ENCODE data around the gene MIDN.
A peak's percentile ranks its signal among the peaks of the same experiment; 100 is the strongest.
"Not testable (repeated sequence)": the region's sequence is repeated elsewhere in the genome, so short reads cannot be mapped to it uniquely, and the experiment has no call there.

Gene MIDN

DNA sequence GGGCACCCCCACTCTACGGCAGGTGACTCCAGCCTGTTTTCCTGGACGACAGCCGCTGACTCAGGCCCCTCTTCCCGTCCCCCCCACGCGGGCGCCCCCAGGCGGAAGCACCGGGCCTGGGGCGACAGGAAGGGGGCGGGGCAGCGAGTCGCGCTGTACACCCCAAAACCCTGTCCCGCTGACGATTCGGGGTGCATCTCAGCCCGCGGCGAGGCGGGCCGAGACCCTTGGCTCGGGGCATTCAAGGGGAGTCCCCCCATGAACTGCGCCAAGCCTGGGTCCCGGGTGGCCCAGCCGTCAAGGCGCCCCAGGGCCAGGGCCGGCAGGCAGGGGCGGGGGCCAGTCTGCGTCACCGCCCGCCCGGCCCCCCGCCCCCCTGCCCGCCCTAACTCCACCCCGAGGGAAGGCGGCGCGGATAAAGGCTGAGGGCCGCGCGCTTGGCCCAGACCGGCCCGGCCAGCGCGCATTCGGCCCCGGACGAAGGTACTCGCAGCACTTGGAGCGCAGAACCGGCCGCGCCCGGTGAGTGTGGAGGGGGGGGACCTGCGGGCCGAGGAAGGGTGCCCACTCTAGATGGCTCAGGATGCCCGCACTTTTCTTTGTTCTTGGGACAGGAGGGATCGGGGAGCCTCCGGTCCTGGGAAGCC is at the start of gene MIDN:
MIDN (plus strand) TSS at position 445 of the 647 bp plus-strand sequence. CDS start 1,714 bp downstream, outside the sequence.
- peak; percentile 89 for DNase-seq

DNA sequence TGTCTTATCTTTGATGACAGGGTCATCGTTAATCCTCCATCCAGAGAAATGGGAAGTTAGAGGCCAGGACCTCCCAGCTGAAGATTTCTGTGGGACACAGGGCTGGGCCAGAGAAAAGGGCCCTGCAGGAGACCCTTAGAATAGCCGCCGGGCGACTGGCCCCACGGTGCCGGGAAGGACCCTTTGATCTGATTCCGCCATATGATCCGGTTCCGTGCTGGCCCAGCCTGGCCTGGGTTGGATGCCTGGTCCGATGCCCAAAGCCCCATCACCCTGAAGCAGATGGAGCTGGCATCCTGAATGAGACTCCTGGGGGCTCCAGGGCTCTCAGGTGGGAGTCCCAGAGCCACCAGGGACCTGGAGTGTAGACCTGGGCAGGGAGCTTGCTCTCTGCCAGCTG is 48.9 kb upstream of the MIDN start:
- DNase-seq, result no peak

DNA sequence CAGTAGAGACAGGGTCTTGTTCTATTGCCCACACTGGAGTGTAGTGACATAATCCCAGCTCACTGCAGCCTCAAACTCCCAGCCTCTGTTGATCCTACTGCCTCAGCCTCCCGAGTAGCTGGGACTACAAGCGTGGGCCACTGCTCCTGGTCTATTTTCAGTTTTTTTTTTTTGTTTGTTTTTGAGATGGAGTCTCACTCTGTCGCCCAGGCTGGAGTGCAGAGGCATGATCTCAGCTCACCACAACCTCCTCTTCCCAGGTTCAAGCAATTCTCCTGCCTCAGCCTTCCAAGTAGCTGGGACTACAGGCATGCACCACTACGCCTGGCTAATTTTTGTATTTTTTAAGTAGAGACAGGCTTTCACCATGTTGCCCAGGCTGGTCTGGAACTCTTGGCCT is 47.8 kb upstream of the MIDN start:
- DNase-seq, result not testable (repeated sequence)

DNA sequence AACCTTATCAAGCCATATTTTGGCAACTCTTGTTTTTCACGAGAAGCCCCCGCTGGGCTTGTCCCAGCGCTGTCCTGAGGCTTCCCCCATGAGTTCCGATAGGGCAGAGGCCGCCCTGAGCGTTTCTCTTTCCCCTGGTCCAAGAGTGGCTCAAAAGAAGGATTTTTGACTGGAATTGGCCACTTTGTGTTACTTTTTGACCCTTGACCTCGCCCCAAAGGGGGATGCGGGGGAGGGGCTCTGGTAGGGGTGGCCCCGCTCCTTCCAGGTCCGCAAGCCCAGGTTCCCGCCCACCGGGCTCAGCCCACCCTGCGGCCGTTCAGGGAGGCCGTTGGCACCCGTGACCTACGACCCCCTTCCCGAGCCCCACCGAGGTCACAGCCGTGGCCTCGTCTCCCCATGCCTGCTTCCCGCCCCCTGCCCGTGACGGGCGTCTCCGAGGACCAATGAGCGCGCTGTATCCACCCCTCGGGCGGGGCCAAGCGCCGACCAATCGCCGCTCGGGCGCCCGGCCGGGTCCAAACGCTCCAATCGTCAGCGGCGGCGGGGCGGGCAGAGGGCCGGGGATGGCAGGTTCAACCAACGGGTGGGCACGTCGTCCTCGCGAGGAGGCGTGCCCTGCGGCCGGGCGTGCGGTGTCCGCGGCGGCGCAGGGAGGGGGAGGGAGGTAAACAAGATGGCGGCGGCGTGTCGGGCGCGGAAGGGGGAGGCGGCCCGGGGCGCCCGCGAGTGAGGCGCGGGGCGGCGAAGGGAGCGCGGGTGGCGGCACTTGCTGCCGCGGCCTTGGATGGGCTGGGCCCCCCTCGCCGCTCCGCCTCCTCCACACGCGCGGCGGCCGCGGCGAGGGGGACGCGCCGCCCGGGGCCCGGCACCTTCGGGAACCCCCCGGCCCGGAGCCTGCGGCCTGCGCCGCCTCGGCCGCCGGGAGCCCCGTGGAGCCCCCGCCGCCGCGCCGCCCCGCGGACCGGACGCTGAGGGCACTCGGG is 43.0 kb upstream of the MIDN start, which contains the start of gene STK11:
STK11 (plus strand) TSS at position 665 of the 986 bp plus-strand sequence. CDS start 1,136 bp downstream, outside the sequence.
- DNase-seq, result peak; percentile 98

DNA sequence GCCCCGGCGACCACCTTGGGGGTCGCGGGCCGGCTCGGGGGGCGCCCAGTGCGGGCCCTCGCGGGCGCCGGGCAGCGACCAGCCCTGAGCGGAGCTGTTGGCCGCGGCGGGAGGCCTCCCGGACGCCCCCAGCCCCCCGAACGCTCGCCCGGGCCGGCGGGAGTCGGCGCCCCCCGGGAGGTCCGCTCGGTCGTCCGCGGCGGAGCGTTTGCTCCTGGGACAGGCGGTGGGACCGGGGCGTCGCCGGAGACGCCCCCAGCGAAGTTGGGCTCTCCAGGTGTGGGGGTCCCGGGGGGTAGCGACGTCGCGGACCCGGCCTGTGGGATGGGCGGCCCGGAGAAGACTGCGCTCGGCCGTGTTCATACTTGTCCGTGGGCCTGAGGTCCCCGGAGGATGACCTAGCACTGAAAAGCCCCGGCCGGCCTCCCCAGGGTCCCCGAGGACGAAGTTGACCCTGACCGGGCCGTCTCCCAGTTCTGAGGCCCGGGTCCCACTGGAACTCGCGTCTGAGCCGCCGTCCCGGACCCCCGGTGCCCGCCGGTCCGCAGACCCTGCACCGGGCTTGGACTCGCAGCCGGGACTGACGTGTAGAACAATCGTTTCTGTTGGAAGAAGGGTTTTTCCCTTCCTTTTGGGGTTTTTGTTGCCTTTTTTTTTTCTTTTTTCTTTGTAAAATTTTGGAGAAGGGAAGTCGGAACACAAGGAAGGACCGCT is 42.1 kb upstream of the MIDN start:
- DNase-seq, result no peak

DNA sequence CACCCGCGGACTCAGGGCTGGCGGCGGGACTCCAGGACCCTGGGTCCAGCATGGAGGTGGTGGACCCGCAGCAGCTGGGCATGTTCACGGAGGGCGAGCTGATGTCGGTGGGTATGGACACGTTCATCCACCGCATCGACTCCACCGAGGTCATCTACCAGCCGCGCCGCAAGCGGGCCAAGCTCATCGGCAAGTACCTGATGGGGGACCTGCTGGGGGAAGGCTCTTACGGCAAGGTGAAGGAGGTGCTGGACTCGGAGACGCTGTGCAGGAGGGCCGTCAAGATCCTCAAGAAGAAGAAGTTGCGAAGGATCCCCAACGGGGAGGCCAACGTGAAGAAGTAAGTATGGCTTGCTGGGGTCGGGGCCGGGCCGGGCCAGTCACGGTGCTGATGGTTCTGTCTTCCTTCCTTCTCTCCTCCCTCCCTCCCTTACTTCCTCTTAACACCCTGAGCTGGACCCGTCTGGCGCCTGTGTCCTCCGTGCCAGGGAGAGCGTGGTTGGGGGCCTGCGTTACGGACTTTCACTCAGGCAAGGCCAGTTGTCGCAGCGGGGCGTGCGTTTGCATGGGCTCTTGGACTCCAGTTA is 41.4 kb upstream of the MIDN start:
- no peak for DNase-seq

DNA sequence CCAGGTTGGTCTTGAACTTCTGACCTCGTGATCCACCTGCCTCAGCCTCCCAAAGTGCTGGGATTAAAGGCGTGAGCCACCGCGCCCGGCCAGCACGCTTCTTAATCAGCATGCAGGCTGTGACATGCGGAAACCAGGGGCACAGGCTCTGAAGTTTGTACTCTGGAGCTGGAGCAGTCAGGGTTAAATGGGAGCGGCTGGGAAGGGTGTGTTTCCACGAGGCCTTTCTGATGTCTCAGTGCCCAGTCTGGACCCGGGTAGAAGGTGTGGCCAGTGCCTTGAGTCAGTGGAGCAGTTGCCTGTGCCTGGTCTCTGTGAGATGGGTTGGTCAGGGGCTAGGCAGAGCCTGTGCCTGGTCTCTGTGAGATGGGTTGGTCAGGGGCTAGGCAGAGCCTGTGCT is 39.6 kb upstream of the MIDN start:
- not testable (repeated sequence) for DNase-seq

DNA sequence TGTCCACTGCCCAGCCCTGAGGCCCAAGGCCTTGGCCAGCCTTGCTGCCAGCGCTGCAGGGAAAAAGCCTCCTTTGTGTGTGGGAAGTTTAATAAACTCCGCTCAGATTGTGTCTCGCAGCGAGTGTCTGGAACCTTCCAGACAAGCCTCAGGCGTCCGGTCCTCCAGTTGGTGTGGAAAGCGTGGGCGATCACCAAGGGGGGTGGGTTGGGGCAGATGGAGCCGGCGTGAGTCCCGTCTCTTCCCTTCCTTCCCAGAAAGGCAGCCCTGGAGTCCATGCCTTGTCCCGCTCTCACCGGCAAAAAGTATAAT is 38.2 kb upstream of the MIDN start:
- DNase-seq, result no peak

DNA sequence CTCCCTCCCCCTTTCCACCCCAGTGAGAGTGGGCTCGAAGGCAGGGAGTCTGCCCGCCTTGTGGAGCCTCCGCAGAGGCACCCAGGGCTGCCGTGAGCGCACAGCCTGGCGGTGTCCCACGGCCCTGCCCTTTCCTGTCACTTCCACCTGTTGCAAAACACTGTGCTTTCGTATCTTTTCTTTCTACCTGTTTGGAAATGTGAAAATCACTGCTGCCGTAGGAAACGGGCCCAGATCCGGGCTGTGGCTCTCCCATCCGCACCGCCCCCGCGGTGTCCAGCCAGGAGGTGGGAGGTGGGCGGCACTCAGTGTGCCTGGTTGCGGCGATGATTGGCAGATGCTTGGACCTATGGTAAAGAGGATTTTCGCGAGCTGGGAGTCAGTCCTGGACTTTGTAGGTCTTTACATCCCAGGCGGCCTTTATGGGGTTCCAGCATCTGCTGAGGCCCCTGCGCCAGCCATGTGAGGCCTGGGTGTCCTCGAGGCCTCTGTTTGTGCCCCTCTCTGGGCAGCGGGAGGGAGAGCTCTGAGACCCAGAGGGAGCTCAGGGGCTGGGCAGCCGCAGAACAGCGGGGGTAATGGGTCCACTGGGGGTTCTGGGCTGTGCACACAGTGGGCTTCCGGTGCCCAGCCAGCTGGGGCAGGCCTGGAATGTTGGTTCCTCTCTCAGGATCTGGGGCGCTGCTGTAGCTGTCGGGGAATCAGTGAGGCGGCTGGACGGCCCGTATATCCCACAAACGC is 36.7 kb upstream of the MIDN start:
- DNase-seq, result no peak

DNA sequence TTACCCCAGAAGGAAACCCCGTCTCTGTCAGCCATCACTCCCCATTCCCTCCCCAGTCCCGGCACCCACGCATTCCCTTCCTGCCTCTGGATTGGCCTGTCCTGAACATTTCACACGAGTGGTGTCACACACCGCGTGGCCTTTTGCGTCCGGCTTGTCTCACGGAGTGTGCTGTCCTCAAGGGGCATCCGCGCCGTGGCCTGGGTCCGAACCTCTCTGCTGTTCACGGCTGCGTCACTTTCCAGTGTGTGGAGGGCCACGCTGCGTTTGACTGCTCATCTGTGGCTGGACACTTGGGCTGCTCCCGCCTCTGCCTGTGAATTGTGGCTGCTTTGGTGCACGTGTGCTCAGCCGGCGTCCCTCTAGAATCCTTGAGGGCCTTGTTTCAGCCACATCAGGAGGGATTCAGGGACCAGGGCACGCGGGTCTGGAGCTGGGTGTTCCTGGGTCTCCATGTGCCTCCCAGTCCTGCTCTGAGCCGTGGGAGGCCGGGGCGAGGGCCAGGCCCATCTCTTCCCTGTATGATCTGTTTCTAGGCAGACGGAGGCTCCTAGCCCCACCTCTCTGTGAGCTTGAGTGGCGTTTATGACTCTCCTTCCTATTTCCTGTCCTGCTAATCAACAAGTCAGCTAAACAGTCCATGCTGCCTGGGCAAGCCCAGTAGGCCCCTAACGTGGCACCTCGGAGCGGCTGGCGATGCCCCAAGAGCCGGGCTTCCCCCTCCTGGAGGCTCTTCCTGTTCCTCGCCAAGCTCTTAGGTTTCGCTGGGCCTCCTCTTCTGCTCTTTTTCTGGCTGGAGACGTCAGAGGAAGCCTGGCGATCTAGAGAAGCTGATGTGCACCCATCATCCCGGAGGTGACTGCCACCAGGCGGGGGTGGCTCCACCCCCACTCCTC is 34.7 kb upstream of the MIDN start:
- peak; percentile 87 for DNase-seq

DNA sequence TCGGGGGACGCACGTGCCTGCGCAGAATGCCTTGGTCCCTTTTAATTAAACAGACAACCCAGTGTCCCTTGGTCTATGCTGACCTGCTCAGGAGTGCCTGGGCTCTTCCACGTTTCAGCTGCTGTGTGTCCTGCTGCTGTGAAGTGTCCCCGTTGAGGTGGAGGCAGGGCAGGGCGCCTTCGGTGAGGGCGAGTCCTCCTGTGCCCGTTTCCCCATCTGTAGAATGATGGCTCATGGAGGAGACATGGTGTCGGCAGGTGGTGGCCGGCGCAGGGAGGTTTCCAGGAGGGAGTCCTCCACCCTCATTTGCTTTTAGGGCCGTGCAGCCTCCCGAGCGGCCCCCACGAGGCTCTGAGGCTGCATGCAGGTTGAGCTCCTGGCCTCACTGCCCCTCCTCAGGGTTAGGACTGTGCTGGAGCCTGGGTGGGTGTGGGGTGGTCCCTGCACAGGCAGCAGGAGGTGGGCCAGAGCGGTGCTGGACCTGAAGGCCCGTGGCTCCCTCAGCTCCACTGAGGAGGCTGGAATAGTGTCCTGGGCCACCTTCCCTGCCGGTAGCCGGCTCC is 34.0 kb upstream of the MIDN start:
- DNase-seq, result no peak

DNA sequence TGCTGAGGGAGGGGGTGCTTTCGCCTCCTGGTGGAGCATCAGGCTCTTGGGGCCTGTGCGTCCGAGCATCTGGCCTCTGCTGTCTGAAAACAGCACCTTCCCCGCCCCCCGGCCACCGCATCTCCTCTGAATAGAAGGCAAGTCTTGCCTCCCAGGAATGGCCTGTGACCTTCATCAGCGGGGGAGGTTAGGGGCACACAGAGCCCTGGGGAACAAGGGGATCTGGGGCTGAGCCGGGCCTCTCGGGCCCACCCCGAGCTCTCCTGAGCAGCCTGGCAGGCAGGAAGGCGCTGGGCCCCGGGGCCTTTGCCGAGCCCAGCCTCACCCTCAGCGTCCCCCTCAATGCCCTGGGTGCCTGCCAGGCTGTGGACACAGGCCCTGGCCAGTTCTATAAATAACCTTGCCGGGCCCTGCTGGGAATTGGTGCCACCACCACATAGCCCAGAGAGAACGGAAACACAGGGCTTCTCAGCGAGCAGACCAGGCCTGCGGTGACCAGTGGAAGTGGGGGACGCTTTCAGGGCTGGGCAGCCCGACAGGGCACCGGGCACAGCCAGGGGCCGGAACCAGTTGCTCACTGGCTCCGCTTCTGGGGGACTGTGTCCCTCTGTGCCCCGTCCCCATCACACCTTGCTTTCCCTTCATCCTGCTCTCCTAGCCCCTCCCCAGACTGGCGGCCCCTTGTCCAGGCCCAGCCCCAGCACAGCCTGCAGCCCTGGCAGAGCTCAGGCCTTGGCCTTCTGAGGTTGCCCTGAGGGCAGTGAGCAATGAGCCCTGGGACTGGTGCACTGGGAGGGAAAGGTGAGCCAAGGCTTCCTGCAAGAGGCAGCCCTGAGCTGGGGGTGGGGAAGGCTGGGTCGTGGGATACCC is 33.3 kb upstream of the MIDN start:
- DNase-seq, result peak; percentile 78

DNA sequence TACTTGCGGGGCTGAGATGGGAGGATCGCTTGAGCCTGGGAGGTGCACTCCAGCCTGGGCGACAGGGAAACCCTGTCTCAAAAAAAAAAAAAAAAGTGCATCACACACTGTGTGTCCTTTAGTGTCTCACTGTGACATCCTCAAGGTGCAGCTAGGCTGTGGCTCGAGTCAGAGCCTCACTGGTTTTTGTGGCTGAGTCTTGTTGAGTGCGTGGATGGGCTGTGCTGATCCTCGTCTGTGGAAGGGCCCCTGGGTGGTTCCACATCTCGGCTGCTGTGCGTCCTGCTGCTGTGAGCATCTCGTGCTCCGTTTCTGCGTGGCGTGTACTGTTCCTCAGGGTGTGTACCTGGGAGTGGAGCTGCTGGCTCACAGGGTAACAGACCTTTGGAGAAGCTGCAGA is 31.6 kb upstream of the MIDN start:
- DNase-seq, result no peak

DNA sequence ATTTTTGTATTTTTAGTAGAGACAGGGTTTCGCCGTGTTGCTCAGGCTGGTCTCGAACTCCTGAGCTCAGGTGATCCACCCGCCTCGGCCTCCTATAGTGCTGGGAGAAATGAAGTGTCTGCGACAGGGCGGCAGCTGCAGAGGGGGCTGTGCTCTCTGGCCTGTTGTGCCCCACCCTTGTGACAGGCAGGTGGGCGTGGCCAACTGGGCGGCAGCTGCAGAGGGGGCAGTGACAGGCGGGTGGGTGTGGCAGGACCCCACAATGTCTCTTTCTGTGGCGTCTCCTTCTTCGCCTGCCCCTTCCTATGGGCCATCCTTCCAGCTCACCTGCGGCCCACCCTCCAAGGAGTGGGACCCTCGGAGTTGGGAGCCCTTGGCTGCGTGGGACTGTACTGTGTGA is 31.0 kb upstream of the MIDN start:
- DNase-seq, result no peak

DNA sequence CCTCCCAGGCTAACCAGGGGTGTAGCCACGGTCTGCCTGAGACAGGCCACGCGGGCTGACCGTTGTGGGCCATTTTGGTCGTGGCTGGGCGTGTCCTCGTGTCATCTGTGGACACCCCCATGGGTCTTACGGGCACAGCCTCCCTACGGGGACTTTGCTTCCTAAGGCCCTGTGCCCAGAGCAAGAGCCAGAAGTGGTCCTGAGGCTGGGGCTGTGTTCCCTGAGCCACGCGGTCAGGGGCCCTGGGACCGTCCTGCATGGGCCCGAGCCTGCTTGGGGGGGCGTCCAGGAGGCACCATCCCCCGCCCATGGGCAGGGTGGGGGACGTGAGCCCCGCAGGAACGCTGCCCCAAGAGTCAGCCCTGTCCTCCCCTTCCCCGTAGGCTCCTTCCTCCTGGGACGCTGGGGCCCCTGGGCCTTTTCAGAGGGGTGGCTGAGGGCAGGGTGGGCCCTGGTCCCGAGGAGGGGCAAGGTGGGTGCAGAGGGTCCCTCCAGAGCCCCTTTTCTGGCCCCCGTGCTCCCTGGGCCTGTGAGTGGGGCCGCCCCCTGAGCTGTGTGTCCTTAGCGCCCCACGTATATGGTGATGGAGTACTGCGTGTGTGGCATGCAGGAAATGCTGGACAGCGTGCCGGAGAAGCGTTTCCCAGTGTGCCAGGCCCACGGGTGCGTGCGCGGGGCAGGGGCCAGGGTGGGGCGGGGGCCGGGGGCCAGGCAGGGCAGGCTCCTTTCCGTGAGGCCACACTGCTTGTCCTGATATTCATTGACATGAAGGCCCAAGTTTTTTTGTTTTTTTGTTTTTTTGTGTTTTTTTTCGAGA is 29.4 kb upstream of the MIDN start:
- DNase-seq, result no peak

DNA sequence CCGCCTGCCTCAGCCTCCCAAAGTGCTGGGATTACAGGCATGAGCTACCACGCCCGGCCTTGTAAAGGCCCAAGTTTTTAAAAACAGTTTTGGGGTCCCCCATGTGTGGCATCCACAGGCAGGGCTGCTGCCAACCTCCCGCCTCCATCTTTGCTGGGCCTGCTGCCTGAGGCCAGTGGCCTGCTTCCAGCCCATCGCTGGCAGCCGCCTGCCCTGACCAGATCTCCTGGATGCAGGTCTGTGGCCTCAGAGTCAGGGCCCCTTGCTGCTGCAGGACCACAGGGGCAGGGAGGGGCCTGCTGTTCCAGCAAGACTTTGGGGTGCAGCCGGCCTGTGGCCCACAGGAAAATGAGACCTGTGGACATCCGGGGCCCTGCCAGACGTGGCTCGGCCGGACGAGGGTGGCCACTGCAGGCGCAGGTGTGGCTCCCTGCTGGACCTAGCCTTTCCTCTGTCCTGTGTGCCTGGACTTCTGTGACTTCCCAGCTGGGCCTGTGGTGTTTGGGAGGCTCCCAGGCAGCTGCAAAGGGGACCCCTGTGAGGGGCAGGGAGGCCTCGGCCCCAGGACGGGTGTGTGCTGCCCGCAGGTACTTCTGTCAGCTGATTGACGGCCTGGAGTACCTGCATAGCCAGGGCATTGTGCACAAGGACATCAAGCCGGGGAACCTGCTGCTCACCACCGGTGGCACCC is 28.5 kb upstream of the MIDN start:
- no peak for DNase-seq

DNA sequence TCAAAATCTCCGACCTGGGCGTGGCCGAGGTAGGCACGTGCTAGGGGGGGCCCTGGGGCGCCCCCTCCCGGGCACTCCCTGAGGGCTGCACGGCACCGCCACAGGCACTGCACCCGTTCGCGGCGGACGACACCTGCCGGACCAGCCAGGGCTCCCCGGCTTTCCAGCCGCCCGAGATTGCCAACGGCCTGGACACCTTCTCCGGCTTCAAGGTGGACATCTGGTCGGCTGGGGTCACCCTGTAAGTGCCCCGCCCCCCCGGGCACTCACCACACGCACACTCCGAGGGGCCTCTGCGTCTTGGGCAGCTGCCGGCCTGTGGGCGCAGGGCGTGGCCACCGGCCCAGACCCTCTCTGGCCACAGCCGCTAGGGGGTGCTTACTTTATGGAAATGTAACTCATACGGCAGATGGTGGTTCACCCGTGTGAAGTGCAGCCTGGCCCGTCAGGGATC is 27.9 kb upstream of the MIDN start:
- DNase-seq, result no peak
